Upper lobe of left lung (tissue), 6 donors: ENCODE measurements around the gene LGALS1. TPM values are rescaled to one million over a fixed set of nuclear protein-coding genes. Genes with fewer than 3 reads are reported as not detected.
"Not testable (repeated sequence)": the region's sequence is repeated elsewhere in the genome, so short reads cannot be mapped to it uniquely, and the experiment has no call there.

Source experiments
- ATAC-seq, 2 donors: fragments of 200-7000 bp; cut with Tn5 transposase; one replicate each; pipeline ENCODE4 v1.9.1; 2022; ENCODE audit warnings: mild to moderate bottlenecking in 2 of 2, moderate library complexity in 2 of 2; ENCODE audit not compliant: low FRiP score in 2 of 2
- DNase-seq, 2 donors: peaks; one replicate each; pipeline ENCODE4 v3.0.0-alpha.2; 2019 to 2020
- H3K27ac ChIP-seq, 4 donors: fragments of 200-600 bp; sonication (generic); one replicate each; pipeline ENCODE4 v1.5.1; 2016 to 2019
- H3K27me3 ChIP-seq, 4 donors: fragments of 200-600 bp; sonication (generic); one replicate each; pipeline ENCODE4 v1.5.1; 2017 to 2019
- H3K36me3 ChIP-seq, 4 donors: fragments of 200-600 bp; sonication (generic); one replicate each; pipeline ENCODE4 v1.5.1; 2016 to 2019
- H3K4me1 ChIP-seq, 4 donors: fragments of 200-600 bp; sonication (generic); one replicate each; pipeline ENCODE4 v1.5.1; 2018 to 2019
- H3K4me3 ChIP-seq, 4 donors: fragments of 200-600 bp; sonication (generic); one replicate each; pipeline ENCODE4 v1.5.1; 2017 to 2019; ENCODE audit warnings: mild to moderate bottlenecking in 2 of 4, moderate library complexity in 1 of 4
- H3K9me3 ChIP-seq, 4 donors: fragments of 200-600 bp; sonication (generic); one replicate each; pipeline ENCODE4 v1.5.1; 2018 to 2019
- EP300 ChIP-seq, 4 donors: sonication (generic); formaldehyde crosslinking; IDR thresholded peaks; one replicate each; pipeline ENCODE4 v1.5.1; 2017; ENCODE audit warnings: antibody characterized with exemption in 4 of 4, control low read depth in 2 of 4
- POLR2A ChIP-seq, 4 donors: fragments of 450-650 bp; IDR thresholded peaks; one replicate each; pipeline ENCODE4 v1.5.1; 2016 to 2017; ENCODE audit warnings: antibody characterized with exemption in 4 of 4, mild to moderate bottlenecking in 2 of 4
- POLR2AphosphoS5 ChIP-seq, 2 donors: sonication (generic); formaldehyde crosslinking; IDR thresholded peaks; one replicate each; pipeline ENCODE4 v1.5.1; 2017; ENCODE audit warnings: antibody characterized with exemption in 2 of 2
- WGBS, 2 donors: methylation state at CpG; one replicate each; pipeline ENCODE4 v1.1.5; 2017 to 2018; 5-methylcytosine and 5-hydroxymethylcytosine counted together
- total RNA-seq, 6 donors: library from RNA; depleted of rRNA in 4 of 6; stranded (reverse); fragments of >200 nt in 4 of 6; gene quantifications; one replicate each; pipeline versions ENCODE4 v1.1.0 to v1.2.1, GENCODE V29; 2016 to 2021
- TF ChIP-seq, protein P1 (sequence below), 6 experiments: fragments of 450-650 bp in 4 of 6; fragments of 200-600 bp in 2 of 6; sonication (generic) in 2 of 6; IDR thresholded peaks; one replicate each; pipeline ENCODE4 v1.5.1; 2016 to 2019; ENCODE audit warnings: antibody characterized with exemption in 6 of 6
- donor health status: DM: no; HTN: no; CAD: no; lungs with moderate emphysema.
- donor health status: DM: no; HTN: yes; CAD: no; lungs with severe emphysema.

LGALS1 gene
- total RNA-seq, 6 donors from 2014 or later: 125 to 750 (median 400) TPM

GRCh38 chr22:37716708-37717107 lies 41.3 kb downstream of the LGALS1 start:
- H3K9me3 ChIP-seq: no peaks in the 10 kb centered on the region
- no peaks in the 10 kb centered on the region for H3K36me3 ChIP-seq
- no peaks in the 10 kb centered on the region for H3K4me1 ChIP-seq
- no peak for DNase-seq
- no peak for TF ChIP-seq POLR2AphosphoS5 (IDR thresholded peaks at IDR 0.05)
- TF ChIP-seq EP300 (IDR thresholded peaks at IDR 0.05): no peak
- TF ChIP-seq, protein P1, sequence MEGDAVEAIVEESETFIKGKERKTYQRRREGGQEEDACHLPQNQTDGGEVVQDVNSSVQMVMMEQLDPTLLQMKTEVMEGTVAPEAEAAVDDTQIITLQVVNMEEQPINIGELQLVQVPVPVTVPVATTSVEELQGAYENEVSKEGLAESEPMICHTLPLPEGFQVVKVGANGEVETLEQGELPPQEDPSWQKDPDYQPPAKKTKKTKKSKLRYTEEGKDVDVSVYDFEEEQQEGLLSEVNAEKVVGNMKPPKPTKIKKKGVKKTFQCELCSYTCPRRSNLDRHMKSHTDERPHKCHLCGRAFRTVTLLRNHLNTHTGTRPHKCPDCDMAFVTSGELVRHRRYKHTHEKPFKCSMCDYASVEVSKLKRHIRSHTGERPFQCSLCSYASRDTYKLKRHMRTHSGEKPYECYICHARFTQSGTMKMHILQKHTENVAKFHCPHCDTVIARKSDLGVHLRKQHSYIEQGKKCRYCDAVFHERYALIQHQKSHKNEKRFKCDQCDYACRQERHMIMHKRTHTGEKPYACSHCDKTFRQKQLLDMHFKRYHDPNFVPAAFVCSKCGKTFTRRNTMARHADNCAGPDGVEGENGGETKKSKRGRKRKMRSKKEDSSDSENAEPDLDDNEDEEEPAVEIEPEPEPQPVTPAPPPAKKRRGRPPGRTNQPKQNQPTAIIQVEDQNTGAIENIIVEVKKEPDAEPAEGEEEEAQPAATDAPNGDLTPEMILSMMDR (IDR thresholded peaks at IDR 0.05): no peak
- TF ChIP-seq POLR2A (IDR thresholded peaks at IDR 0.05): no peak
- H3K4me3 ChIP-seq: no peak overlapping the region
- H3K27me3 ChIP-seq: no peaks in the 10 kb centered on the region
- WGBS, 2 donors: 90 to 93% methylated on average over 9 of the region's 9 CpGs
- ATAC-seq: peak in 1 of 2 donors; percentile 84
- H3K27ac ChIP-seq: no peak overlapping the region

DNA sequence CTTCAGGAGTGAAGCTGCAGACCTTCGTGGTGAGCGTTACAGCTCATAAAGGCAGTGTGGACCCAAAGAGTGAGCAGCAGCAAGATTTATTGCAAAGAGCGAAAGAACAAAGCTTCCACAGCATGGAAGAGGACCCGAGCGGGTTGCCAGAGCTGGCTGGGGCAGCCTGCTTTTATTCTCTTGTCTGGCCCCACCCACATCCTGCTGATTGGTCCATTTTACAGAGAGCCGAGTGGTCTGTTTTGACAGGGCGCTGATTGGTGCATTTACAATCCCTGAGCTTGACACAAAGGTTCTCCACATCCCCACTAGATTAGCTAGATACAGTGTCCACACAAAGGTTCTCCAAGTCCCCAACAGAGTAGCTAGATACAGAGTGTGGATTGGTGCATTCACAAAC lies 41.8 kb downstream of the LGALS1 start:
- not testable (repeated sequence) for H3K27me3 ChIP-seq, H3K27ac ChIP-seq, ATAC-seq, H3K36me3 ChIP-seq, DNase-seq, H3K9me3 ChIP-seq, H3K4me3 ChIP-seq, H3K4me1 ChIP-seq
- WGBS, 2 donors: 88 to 100% methylated on average over 6 to 7 of the region's 7 CpGs

DNA sequence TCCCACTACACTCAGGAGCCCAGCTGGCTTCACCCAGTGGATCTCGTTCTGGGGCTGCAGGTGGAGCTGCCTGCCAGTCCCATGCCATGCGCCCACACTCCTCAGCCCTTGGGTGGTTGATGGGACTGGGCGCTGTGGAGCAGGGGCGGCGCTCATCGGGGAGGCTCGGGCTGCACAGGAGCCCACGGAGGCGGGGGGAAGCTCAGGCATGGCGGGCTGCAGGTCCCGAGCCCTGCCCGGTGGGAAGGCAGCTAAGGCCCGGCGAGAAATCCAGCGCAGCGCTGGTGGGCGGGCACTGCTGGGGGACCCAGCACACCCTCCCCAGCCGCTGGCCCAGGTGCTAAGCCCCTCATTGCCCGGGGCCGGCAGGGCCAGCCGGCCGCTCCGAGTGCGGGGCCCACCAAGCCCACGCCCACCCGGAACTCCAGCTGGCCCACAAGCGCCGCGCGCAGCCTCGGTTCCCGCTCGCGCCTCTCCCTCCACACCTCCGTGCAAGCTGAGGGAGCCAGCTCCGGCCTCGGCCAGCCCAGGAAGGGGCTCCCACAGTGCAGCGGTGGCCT lies 42.4 kb downstream of the LGALS1 start:
- not testable (repeated sequence) for H3K4me1 ChIP-seq, H3K4me3 ChIP-seq, H3K27ac ChIP-seq, H3K36me3 ChIP-seq, H3K27me3 ChIP-seq, ATAC-seq, H3K9me3 ChIP-seq
- WGBS, 2 donors: 87% methylated on average over 25 of the region's 38 CpGs; no CpG with 5 or more reads in 1 of the 2 donors
- peak in 1 of 2 donors; percentile 75 for DNase-seq

DNA sequence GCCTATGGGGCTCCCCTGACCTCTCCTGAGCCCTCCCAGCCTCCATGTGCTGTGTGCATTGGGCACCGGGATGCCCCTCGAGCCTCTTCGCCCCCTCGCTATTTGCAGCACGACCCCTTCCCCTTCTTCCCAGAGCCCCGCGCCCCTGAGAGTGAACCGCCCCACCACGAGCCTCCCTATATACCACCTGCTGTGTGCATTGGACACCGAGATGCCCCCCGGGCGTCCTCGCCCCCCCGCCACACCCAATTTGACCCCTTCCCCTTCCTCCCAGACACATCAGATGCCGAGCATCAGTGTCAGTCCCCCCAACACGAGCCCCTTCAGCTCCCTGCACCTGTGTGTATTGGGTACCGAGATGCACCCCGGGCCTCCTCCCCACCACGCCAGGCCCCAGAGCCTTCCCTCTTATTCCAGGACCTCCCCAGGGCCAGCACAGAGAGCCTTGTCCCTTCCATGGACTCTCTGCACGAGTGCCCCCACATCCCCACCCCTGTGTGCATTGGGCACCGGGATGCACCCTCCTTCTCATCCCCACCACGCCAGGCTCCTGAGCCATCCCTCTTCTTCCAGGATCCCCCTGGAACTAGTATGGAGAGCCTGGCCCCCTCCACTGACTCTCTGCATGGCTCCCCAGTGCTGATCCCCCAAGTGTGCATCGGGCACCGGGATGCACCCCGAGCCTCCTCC lies 50.3 kb downstream of the LGALS1 start:
- TF ChIP-seq, protein P1 (IDR thresholded peaks at IDR 0.05): no peak
- TF ChIP-seq EP300 (IDR thresholded peaks at IDR 0.05) (no peak), POLR2AphosphoS5 (IDR thresholded peaks at IDR 0.05) (no peak), POLR2A (IDR thresholded peaks at IDR 0.05) (no peak)
- WGBS, 2 donors: 93 to 94% methylated on average over 25 of the region's 25 CpGs
- Histone ChIP-seq H3K4me1 (peaks cover 8 to 17% (median 15%) of the 10 kb centered on the region in 4 donors), H3K4me3 (no peak overlapping the region), H3K27me3 (no peaks in the 10 kb centered on the region), H3K36me3 (no peaks in the 10 kb centered on the region), H3K9me3 (no peaks in the 10 kb centered on the region), H3K27ac (no peak overlapping the region)
- DNase-seq (peak in 1 of 2 donors; percentile 62), ATAC-seq (no peak)

DNA sequence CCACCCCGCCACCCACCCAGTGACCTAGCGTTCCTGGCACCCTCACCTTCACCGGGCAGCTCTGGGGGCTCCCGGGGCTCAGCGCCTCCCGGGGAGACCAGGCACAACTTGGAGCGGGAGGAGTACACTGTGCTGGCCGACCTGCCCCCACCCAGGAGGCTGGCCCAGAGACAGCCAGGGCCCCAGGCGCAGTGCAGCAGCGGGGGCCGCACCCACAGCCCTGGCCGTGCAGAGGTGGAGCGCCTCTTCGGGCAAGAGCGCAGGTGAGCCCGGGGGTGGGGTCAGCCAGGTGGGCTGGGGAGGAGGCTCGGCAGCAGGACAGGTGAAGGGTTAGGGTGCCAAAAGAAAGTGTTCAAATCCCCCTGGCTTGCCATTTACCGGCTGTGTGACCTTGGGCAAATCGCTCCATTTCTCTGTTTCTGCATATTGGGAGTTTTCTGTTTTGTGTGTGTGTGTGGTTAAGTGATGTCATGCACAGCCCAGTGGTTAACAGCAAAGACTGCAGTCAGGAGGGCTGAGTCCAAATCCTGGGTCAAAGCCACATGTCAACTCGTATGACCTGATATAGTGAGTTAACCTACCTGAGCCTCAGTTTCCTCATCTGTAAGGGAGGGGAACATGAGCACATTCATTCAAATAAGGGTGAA lies 50.9 kb downstream of the LGALS1 start:
- 82 to 95% methylated on average over 6 to 19 of the region's 20 CpGs for WGBS, 2 donors
- Histone ChIP-seq H3K4me1 (peaks cover 12 to 22% (median 21%) of the 10 kb centered on the region in 4 donors), H3K27ac (no peak overlapping the region), H3K4me3 (no peak overlapping the region), H3K9me3 (no peaks in the 10 kb centered on the region), H3K27me3 (no peaks in the 10 kb centered on the region), H3K36me3 (no peaks in the 10 kb centered on the region)
- ATAC-seq: peak in 1 of 2 donors; percentile 75
- DNase-seq: peak in 1 of 2 donors; percentile 83
- TF ChIP-seq, protein P1 (IDR thresholded peaks at IDR 0.05): no peak
- no peak for TF ChIP-seq POLR2A (IDR thresholded peaks at IDR 0.05)
